Skeletal muscle satellite cell (primary cell): ENCODE measurements around the gene SORBS1.

Experiments used
- H3K27me3 ChIP-seq: 2 replicates; pipeline ENCODE4 v1.7.0; 2013; ENCODE audit warnings: low read length; ENCODE audit not compliant: control insufficient read depth, insufficient read depth
- H3K36me3 ChIP-seq: 2 replicates; pipeline ENCODE4 v1.7.0; 2013; ENCODE audit warnings: mild to moderate bottlenecking, control low read depth, low read length; ENCODE audit not compliant: insufficient read depth
- H3K4me1 ChIP-seq: 2 replicates; pipeline ENCODE4 v1.7.0; 2013; ENCODE audit warnings: low read length; ENCODE audit not compliant: control insufficient read depth, insufficient read depth
- H3K4me2 ChIP-seq: 2 replicates; pipeline ENCODE4 v1.7.0; 2013; ENCODE audit warnings: mild to moderate bottlenecking, low read length
- H3K4me3 ChIP-seq: 2 replicates; pipeline ENCODE4 v1.7.0; 2013; ENCODE audit warnings: low read length
- H3K9ac ChIP-seq: 2 replicates; pipeline ENCODE4 v1.7.0; 2013; ENCODE audit warnings: mild to moderate bottlenecking, low read depth, low read length, moderate library complexity
- H3K9me3 ChIP-seq: replicated peaks from 2 replicates; pipeline ENCODE4 v1.7.0; 2013; ENCODE audit warnings: mild to moderate bottlenecking, control low read depth, low read length

Gene SORBS1

GRCh38 chr10:95284807-95285206 lies 276.4 kb downstream of the SORBS1 start:
- H3K4me3 ChIP-seq: no peak overlapping the region
- no peak overlapping the region for H3K4me2 ChIP-seq
- H3K9ac ChIP-seq: no peak overlapping the region
- no peaks in the 10 kb centered on the region for H3K36me3 ChIP-seq
- H3K9me3 ChIP-seq: no peaks in the 10 kb centered on the region
- peaks cover 21% of the 10 kb centered on the region for H3K27me3 ChIP-seq
- peaks cover 7% of the 10 kb centered on the region for H3K4me1 ChIP-seq

- H3K9me3 ChIP-seq: no peaks in the 10 kb centered on the region
- H3K27me3 ChIP-seq: peaks cover 14% of the 10 kb centered on the region
- H3K4me3 ChIP-seq: no peak overlapping the region
- H3K36me3 ChIP-seq: no peaks in the 10 kb centered on the region
- H3K4me1 ChIP-seq: peaks cover 7% of the 10 kb centered on the region
- no peak overlapping the region for H3K4me2 ChIP-seq
- H3K9ac ChIP-seq: no peak overlapping the region
Observed at GRCh38 chr10:95282107-95282506, 279.1 kb downstream of the SORBS1 start.

- Histone ChIP-seq H3K36me3 (no peaks in the 10 kb centered on the region), H3K4me3 (no peak overlapping the region), H3K9ac (no peak overlapping the region), H3K9me3 (no peaks in the 10 kb centered on the region), H3K4me1 (peaks cover 7% of the 10 kb centered on the region), H3K4me2 (no peak overlapping the region), H3K27me3 (peaks cover 8% of the 10 kb centered on the region)
Observed at GRCh38 chr10:95281206-95281605, 280.0 kb downstream of the SORBS1 start.

GRCh38 chr10:95280637-95281036 lies 280.5 kb downstream of the SORBS1 start:
- Histone ChIP-seq H3K36me3 (no peaks in the 10 kb centered on the region), H3K4me3 (no peak overlapping the region), H3K4me1 (peaks cover 11% of the 10 kb centered on the region), H3K27me3 (peaks cover 8% of the 10 kb centered on the region), H3K9me3 (no peaks in the 10 kb centered on the region), H3K4me2 (no peak overlapping the region), H3K9ac (no peak overlapping the region)

- Histone ChIP-seq H3K36me3 (no peaks in the 10 kb centered on the region), H3K4me3 (no peak overlapping the region), H3K9me3 (no peaks in the 10 kb centered on the region), H3K4me2 (no peak overlapping the region), H3K27me3 (no peaks in the 10 kb centered on the region), H3K9ac (no peak overlapping the region), H3K4me1 (peaks cover 13% of the 10 kb centered on the region)
Observed at GRCh38 chr10:95279042-95279820, 281.9 kb downstream of the SORBS1 start.

DNA sequence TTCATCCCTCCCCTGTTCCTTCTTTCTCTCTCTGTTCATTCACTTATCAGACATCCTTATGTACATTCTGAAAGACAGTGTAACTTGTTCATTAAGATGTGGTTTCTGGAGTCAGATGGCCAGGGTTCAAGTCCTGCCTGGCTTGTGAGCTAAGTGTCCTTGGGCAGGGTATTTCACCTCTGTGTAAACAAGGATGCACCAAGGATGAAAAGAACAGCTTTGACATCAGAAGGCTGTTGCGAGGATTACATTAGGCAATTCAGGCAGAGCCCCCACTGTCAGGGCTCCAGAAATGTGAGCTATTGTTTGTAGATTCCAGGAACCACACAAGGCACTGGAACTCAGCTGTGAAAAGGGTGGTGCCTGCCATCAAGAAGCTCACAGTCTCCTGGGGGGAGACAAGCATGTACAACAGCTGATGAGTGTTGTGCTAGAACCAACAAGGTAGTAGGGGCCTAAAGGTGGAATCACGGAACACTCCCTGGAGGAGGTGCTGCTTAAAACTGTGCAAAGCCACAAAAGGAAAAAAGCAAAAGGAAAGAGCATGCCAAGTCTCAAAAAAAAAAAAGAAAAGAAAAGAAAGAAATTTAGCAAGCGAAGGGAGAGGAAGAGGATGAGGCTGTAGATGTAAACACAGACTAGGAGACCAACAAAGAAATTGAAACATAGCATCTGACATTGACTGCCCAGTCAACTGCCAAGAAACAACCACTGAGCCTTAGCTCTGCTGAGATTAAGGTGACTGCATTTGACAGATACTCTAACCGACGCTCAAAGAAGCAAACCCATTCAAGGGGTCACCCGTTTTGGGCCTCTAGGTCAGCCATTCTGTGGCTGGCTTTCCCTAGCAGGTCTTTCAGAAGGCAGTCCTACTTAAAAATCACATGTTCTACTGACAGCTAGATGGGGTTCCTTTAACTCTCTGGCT lies 282.8 kb downstream of the SORBS1 start:
- no peak overlapping the region for H3K4me3 ChIP-seq
- H3K4me2 ChIP-seq: no peak overlapping the region
- no peaks in the 10 kb centered on the region for H3K27me3 ChIP-seq
- peaks cover 18% of the 10 kb centered on the region for H3K4me1 ChIP-seq
- no peaks in the 10 kb centered on the region for H3K9me3 ChIP-seq
- no peaks in the 10 kb centered on the region for H3K36me3 ChIP-seq
- no peak overlapping the region for H3K9ac ChIP-seq

DNA sequence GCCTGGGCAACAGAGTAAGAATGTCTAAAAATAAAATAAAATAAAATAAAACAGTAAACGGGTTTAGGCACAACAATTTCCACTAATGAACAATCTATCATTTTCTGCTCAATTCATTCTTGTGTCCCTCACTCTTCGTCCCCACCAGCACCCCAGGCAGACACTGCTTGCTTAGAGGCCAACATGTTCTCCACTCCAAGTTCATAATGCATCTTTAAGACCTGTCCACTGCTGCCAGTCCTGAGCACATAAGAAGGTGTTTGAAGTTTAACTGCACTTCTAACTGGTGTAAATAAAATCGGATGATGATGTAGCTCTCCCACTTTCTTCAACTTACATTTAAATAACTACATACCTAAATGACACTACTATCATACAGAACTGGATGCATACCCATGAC lies 283.6 kb downstream of the SORBS1 start:
- Histone ChIP-seq H3K27me3 (no peaks in the 10 kb centered on the region), H3K4me2 (no peak overlapping the region), H3K4me3 (no peak overlapping the region), H3K36me3 (no peaks in the 10 kb centered on the region), H3K9ac (no peak overlapping the region), H3K9me3 (no peaks in the 10 kb centered on the region), H3K4me1 (peaks cover 21% of the 10 kb centered on the region)

DNA sequence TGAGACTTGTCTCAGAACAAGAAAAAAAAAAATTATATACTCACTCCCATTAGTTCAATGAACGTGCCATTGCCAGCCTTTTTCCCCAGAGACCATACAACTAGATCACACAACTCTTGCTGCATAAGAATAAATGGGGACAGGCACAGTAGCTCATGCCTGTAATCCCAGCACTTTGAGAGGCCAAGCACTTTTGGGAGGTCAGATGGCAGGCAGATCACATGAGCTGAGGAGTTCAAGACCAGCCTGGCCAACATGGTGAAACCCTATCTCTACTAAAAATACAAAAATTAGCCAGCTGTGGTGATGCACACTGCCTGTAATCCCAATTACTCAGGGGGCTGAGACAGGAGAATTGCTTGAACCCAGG lies 284.0 kb downstream of the SORBS1 start:
- no peaks in the 10 kb centered on the region for H3K36me3 ChIP-seq

DNA sequence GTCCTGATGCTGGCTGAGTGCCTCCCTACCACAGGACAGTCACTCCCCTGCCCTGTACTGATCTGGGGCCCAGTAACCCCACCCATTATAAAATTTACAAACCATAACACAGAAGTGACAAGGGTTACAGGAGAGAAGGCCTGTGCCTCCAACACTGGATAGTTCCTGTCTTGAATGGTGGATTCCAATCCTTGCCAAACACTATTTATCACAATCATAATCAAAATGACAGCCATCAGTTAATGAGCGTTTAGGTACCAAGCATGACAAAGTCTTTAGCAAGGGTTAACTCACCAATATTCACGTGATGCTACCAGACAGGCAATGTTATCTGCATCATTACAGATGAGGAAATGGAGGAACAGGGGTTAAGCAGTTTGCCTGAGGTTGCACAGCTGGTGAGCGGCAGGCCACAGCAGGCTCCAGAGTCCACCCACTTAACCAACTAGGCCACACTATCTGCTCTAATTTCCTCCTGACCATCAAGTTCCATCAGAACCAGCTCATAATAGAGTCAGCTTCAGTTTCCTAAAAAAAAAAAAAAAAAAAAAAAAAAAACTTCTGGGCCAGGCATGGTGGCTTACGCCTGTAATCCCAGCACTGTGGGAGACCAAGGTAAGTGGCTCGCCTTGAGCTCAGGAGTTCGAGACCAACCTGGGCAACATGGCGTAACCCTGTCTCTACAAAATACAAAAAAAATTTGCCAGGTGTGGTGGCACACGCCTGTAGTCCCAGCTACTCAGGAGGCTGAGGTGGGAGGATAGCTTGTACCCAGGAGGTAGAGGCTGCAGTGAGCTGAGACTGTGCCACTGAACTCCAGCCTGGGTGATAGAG lies 284.6 kb downstream of the SORBS1 start:
- H3K4me1 ChIP-seq: peaks cover 21% of the 10 kb centered on the region
- H3K9ac ChIP-seq: no peak overlapping the region
- no peak overlapping the region for H3K4me2 ChIP-seq
- no peak overlapping the region for H3K4me3 ChIP-seq
- no peaks in the 10 kb centered on the region for H3K27me3 ChIP-seq
- H3K36me3 ChIP-seq: no peaks in the 10 kb centered on the region
- no peaks in the 10 kb centered on the region for H3K9me3 ChIP-seq

More for the DNA sequence above, 284.0 kb downstream of the SORBS1 start:
- H3K4me2 ChIP-seq: no peak overlapping the region
- no peak overlapping the region for H3K9ac ChIP-seq
- H3K9me3 ChIP-seq: no peaks in the 10 kb centered on the region
- H3K4me3 ChIP-seq: no peak overlapping the region
- no peaks in the 10 kb centered on the region for H3K27me3 ChIP-seq
- peaks cover 21% of the 10 kb centered on the region for H3K4me1 ChIP-seq

DNA sequence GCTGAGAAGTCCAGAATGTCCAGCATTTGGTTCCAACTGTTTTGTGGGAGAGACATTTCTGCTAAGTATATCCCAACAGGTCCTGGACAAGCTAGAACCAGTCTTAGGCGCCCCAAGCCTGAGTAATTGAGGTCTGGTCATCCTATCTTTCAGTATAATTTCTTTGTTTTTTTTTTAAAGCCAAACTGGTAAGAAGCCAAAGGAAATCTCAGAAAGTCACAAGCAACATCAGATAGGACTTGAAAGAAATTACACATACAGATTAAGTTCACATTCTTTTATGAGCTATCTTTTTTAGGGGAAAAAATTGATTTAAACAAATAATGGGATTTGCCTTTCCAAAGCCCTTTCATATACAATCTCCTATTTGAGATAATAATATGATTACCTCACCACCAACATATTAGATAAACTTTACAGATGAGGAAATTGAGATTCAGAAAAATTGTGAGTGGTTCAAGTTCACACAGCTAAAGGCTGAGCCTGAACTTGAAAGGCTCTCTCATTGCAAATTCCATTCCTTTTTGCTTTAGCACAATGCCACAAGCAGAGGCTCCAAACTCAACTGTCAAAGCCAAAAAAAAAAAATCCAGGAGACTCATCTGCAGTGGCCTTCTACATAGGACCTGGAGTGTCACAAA lies 285.3 kb downstream of the SORBS1 start:
- Histone ChIP-seq H3K27me3 (no peaks in the 10 kb centered on the region), H3K4me3 (no peak overlapping the region), H3K9me3 (no peaks in the 10 kb centered on the region), H3K36me3 (no peaks in the 10 kb centered on the region), H3K9ac (no peak overlapping the region), H3K4me1 (peaks cover 21% of the 10 kb centered on the region), H3K4me2 (no peak overlapping the region)
